GM12878 (cell line): Measurements from ENCODE around the gene IGSF23. TPM values are rescaled to one million over a fixed set of nuclear protein-coding genes. Genes with fewer than 3 reads are reported as not detected.

ENCODE experiments used
- ATAC-seq: fragments of 200-7000 bp; cut with Tn5 transposase; 3 replicates; pipeline ENCODE4 v1.9.1; 2020; ENCODE audit warnings: mild to moderate bottlenecking, moderate library complexity
- BruUV-seq: library from RNA; stranded (reverse); fragments of 400-500 nt; replicated peaks from 2 replicates; lab custom pipeline; 2021; lab: Mats Ljungman, UMichigan
- CTCF ChIA-PET: fragments of 300-600 bp; sonication (Branson Sonifier 250); formaldehyde crosslinking; extraction: SDS; loops from one replicate; lab custom pipeline; 2021; ENCODE audit warnings: inconsistent platforms; lab: Yijun Ruan, JAX
- POLR2A ChIA-PET: fragments of 350-600 bp; formaldehyde crosslinking; extraction: SDS; loops from one replicate; lab custom pipeline; 2021; ENCODE audit warnings: inconsistent platforms; lab: Charles Lee
- RAD21 ChIA-PET: fragments of 300-600 bp; sonication (Branson Sonifier 250); formaldehyde crosslinking; loops from one replicate; lab custom pipeline; 2023; ENCODE audit warnings: antibody characterized with exemption; ENCODE audit not compliant: unreplicated experiment; lab: Charles Lee
- SMC1A ChIA-PET: fragments of 300-600 bp; sonication (Branson Sonifier 250); formaldehyde crosslinking; loops from one replicate; lab custom pipeline; 2023; ENCODE audit not compliant: unreplicated experiment, uncharacterized antibody; lab: Charles Lee
- DNase-seq: peaks from one replicate; pipeline ENCODE4 v3.0.0-alpha.2; 2011; ENCODE audit warnings: low read depth, low spot score
- FAIRE-seq: peaks from 3 replicates; lab custom pipeline; 2011; peaks lifted over from hg19 to GRCh38; lab: Jason Lieb, UNC
- H2AFZ ChIP-seq: 2 replicates; pipeline ENCODE4 v1.6.0; 2011; ENCODE audit warnings: low read depth, low read length, control low read depth; ENCODE audit not compliant: control insufficient read depth
- H3K27ac ChIP-seq: 2 replicates; pipeline ENCODE4 v1.5.1; 2011; ENCODE audit warnings: control low read depth; ENCODE audit not compliant: control insufficient read depth, insufficient read depth
- H3K27me3 ChIP-seq, 2 experiments: replicated peaks in 1 of 2; 2 replicates each; pipeline versions ENCODE4 v1.6.0 to v1.6.1; 2011; ENCODE audit warnings: low read length in 1 of 2; ENCODE audit not compliant: control insufficient read depth in 2 of 2, insufficient read depth in 2 of 2
- H3K36me3 ChIP-seq, 2 experiments: 2 replicates each; pipeline ENCODE4 v1.5.1; 2011; ENCODE audit warnings: low read length in 1 of 2; ENCODE audit not compliant: control insufficient read depth in 2 of 2, insufficient read depth in 2 of 2
- H3K4me1 ChIP-seq: 2 replicates; pipeline ENCODE4 v1.6.1; 2011; ENCODE audit warnings: mild to moderate bottlenecking, low read length, moderate library complexity, mixed read lengths; ENCODE audit not compliant: control insufficient read depth, insufficient read depth
- H3K4me2 ChIP-seq: 2 replicates; pipeline ENCODE4 v1.6.0; 2011; ENCODE audit warnings: control low read depth; ENCODE audit not compliant: control insufficient read depth, insufficient read depth
- H3K4me3 ChIP-seq: fragments of 200-600 bp; sonication (generic); 2 replicates; pipeline ENCODE4 v1.5.1; 2016
- H3K79me2 ChIP-seq: 2 replicates; pipeline ENCODE4 v1.6.0; 2011; ENCODE audit warnings: low read length; ENCODE audit not compliant: control insufficient read depth, insufficient read depth
- H3K9ac ChIP-seq: 2 replicates; pipeline ENCODE4 v1.8.0; 2011; ENCODE audit warnings: low read length, control low read depth, mixed read lengths; ENCODE audit not compliant: control insufficient read depth, insufficient read depth
- H3K9me3 ChIP-seq: replicated peaks from 3 replicates; pipeline ENCODE4 v1.5.1; 2011; ENCODE audit warnings: mild to moderate bottlenecking, low read length; ENCODE audit not compliant: control insufficient read depth, insufficient read depth
- H4K20me1 ChIP-seq: 2 replicates; pipeline ENCODE4 v1.6.0; 2011; ENCODE audit not compliant: control insufficient read depth, insufficient read depth
- CBX3 ChIP-seq: fragments of 200-600 bp; sonication (generic); IDR thresholded peaks from 2 replicates; pipeline ENCODE4 v1.6.1; 2016; ENCODE audit warnings: low read depth, borderline replicate concordance
- CTCF ChIP-seq, 3 experiments: IDR thresholded peaks in 2 of 3; conservative IDR thresholded peaks in 1 of 3; 2 replicates each; pipeline ENCODE4 v1.5.1; 2011; ENCODE audit warnings: low read depth in 3 of 3, low read length in 3 of 3, mild to moderate bottlenecking in 3 of 3, control low read depth in 2 of 3, moderate library complexity in 2 of 3, inconsistent platforms in 1 of 3, mixed read lengths in 1 of 3; ENCODE audit not compliant: control insufficient read depth in 2 of 3, insufficient read depth in 1 of 3; ENCODE audit errors: extremely low read depth in 1 of 3
- EP300 ChIP-seq, 2 experiments: fragments of 150-350 bp in 1 of 2; IDR thresholded peaks; 2 replicates each; pipeline ENCODE4 v1.6.1; 2011 to 2012; ENCODE audit warnings: low read depth in 2 of 2, low read length in 2 of 2, borderline replicate concordance in 1 of 2, improper control_type of control experiment in 1 of 2, inconsistent platforms in 1 of 2; ENCODE audit not compliant: control insufficient read depth in 1 of 2
- FOXK2 ChIP-seq: fragments of 450-650 bp; IDR thresholded peaks from 2 replicates; pipeline ENCODE4 v1.6.1; 2017; ENCODE audit warnings: mild to moderate bottlenecking, moderate library complexity
- RAD21 ChIP-seq: IDR thresholded peaks from 2 replicates; pipeline ENCODE4 v1.6.1; 2011; ENCODE audit warnings: mild to moderate bottlenecking, low read depth, low read length, moderate library complexity; ENCODE audit not compliant: insufficient read depth
- RFX5 ChIP-seq: IDR thresholded peaks from 2 replicates; pipeline ENCODE4 v1.6.1; 2011; ENCODE audit warnings: low read depth, low read length, improper control_type of control experiment
- USF2 ChIP-seq: IDR thresholded peaks from 2 replicates; pipeline ENCODE4 v1.6.1; 2011; ENCODE audit warnings: low read depth, low read length, improper control_type of control experiment, borderline replicate concordance
- WGBS: methylation state at CpG from one replicate; pipeline ENCODE4 v1.1.6; 2016; ENCODE audit warnings: low lambda C conversion rate; ENCODE audit not compliant: insufficient replicate concordance, insufficient coverage; ENCODE audit errors: missing lambda C conversion rate; 5-methylcytosine and 5-hydroxymethylcytosine counted together
- in situ Hi-C: fragments of 300-500 bp; cut with MboI; formaldehyde crosslinking; loops from 9 replicates; pipeline ENCODE4 v1.14.3; 2018; ENCODE audit warnings: mixed read lengths
- intact Hi-C: fragments of 100-400 bp; cut with micrococcal nuclease; formaldehyde crosslinking; loops from one replicate; pipeline ENCODE4 v1.14.2; 2022; ENCODE audit not compliant: unreplicated experiment
- polyA plus RNA-seq, 11 experiments: library from polyadenylated mRNA; depleted of rRNA in 4 of 11; unstranded in 6 of 11; stranded (reverse) in 5 of 11; fragments of >200 nt; fragmentation: Nextera tagmentation in 4 of 11; fragmentation: Illumina TruSeq in 1 of 11; extraction: Ambion mirVana in 4 of 11; extraction: Trizol in 1 of 11; gene quantifications; 1 replicate in 1 of 11; 2 replicates in 10 of 11; pipeline versions ENCODE4 v1.2.1 to v1.2.3, GENCODE V29; 2011 to 2016; ENCODE audit warnings: inconsistent platforms in 2 of 11, missing spikeins in 2 of 11, low read depth in 1 of 11
- total RNA-seq, 4 experiments: library from RNA; depleted of rRNA in 3 of 4; stranded (reverse); fragments of >200 nt in 3 of 4; fragmentation: Illumina TruSeq in 1 of 4; extraction: Trizol in 1 of 4; gene quantifications; 2 replicates each; pipeline versions ENCODE4 v1.2.1 to v1.2.3, GENCODE V29; 2013 to 2021

IGSF23 gene
- total and polyA plus RNA-seq, 10 of the 15 experiments (the other 5 are each of a cell fraction or from before 2014, with no cell fraction given), result not detected

- 8% methylated on average over 10 of the region's 10 CpGs for WGBS
- Histone ChIP-seq H3K4me3 (no peak overlapping the region), H3K79me2 (no peaks in the 10 kb centered on the region), H3K9ac (no peak overlapping the region), H3K9me3 (no peaks in the 10 kb centered on the region), H4K20me1 (no peaks in the 10 kb centered on the region), H3K27ac (no peak overlapping the region), H3K4me2 (no peak overlapping the region), H3K27me3 (no peaks in the 10 kb centered on the region), H3K4me1 (no peaks in the 10 kb centered on the region), H3K36me3 (no peaks in the 10 kb centered on the region)
- FAIRE-seq (no peak), ATAC-seq (no peak), DNase-seq (no peak)
- ChIA-PET SMC1A (interaction anchor here (1.0 kb wide), 1 partner anchor 12 kb away, joined by 3 read pairs; no protein-coding TSS in a partner anchor), POLR2A (no interaction called here), RAD21 (no interaction called here)
- intact Hi-C loops (no loop called here), in situ Hi-C loops (no loop called here)
- TF ChIP-seq CBX3 (no peak), CTCF (IDR thresholded peaks at IDR 0.05 in 2 of 3, conservative IDR thresholded peaks at IDR 0.05 in 1 of 3; ENCODE audit: control insufficient read depth in 2 of 3, extremely low read depth in 1 of 3, insufficient read depth in 1 of 3, low read depth in 3 of 3, low read length in 3 of 3) (peak; percentile 21 to 40 (median 23); a peak in 5 of 6 replicates), RAD21 (peak; percentile 24; the same call in 1 of the 2 replicates), USF2 (no peak), FOXK2 (no peak), EP300 (IDR thresholded peaks at IDR 0.05; ENCODE audit: borderline replicate concordance in 1 of 2, control insufficient read depth in 1 of 2, low read depth in 2 of 2, low read length in 2 of 2) (no peak), RFX5 (no peak)
- TF ChIP-seq, all 136 proteins: peak for 2
- no TSS peak for BruUV-seq
- no peak overlapping the region for H2AFZ ChIP-seq
- CTCF ChIA-PET, result interaction anchor here (0.7 to 1.5 kb wide), 3 partner anchors 12 to 272 kb away, joined by 3 to 5 read pairs (median 3); no protein-coding TSS in a partner anchor
Measured at GRCh38 chr19:44582581-44583265, 30.6 kb upstream of the IGSF23 start.
